Lower leg skin (tissue), 4 donors: ENCODE measurements around the gene DMAP1. TPM values are rescaled to one million over a fixed set of nuclear protein-coding genes. Genes with fewer than 3 reads are reported as not detected.

Experiments used
- DNase-seq, 2 donors: peaks; one replicate each; pipeline ENCODE4 v3.0.0-alpha.2; 2019; ENCODE audit warnings: low spot score in 2 of 2
- H3K4me3 ChIP-seq: fragments of 200-600 bp; sonication (generic); 2 replicates; pipeline ENCODE4 v1.5.1; 2017; ENCODE audit warnings: mild to moderate bottlenecking, low read depth; ENCODE audit not compliant: poor library complexity, severe bottlenecking
- CTCF ChIP-seq, 3 donors: fragments of 450-650 bp; IDR thresholded peaks; one replicate each; pipeline ENCODE4 v1.5.1; 2016; ENCODE audit warnings: antibody characterized with exemption in 3 of 3, mild to moderate bottlenecking in 3 of 3, moderate library complexity in 2 of 3
- POLR2A ChIP-seq, 2 donors: fragments of 450-650 bp; IDR thresholded peaks; one replicate each; pipeline ENCODE4 v1.6.1; 2016 to 2017; ENCODE audit warnings: antibody characterized with exemption in 2 of 2, mild to moderate bottlenecking in 1 of 2, moderate library complexity in 1 of 2
- WGBS, 2 donors: methylation state at CpG; one replicate each; pipeline ENCODE4 v1.1.5; 2018; 5-methylcytosine and 5-hydroxymethylcytosine counted together
- intact Hi-C: fragments of 100-400 bp; cut with DNase I; formaldehyde crosslinking; loops from one replicate; pipeline ENCODE4 v1.15.0; 2023; ENCODE audit warnings: low total_unique reads
- total RNA-seq, 4 donors: library from RNA; depleted of rRNA; stranded (reverse); fragments of >200 nt; gene quantifications; one replicate each; pipeline ENCODE4 v1.1.0, GENCODE V29; 2016

DMAP1 gene
- total RNA-seq, 4 donors from 2014 or later: 37.1 to 46.9 (median 39.8) TPM

GRCh38 chr1:44219301-44219626 is 6.0 kb downstream of the DMAP1 start:
- no peak for TF ChIP-seq POLR2A (IDR thresholded peaks at IDR 0.05)
- no peak for TF ChIP-seq CTCF (IDR thresholded peaks at IDR 0.05)
- peak in 1 of 2 donors; percentile 72 for DNase-seq
- intact Hi-C loops: loop anchor here (5.0 kb wide), 1 partner anchor 373 kb away; no protein-coding TSS in a partner anchor
- WGBS, 2 donors: 78 to 87% methylated on average over 6 of the region's 6 CpGs
- H3K4me3 ChIP-seq: no peak overlapping the region

DNA sequence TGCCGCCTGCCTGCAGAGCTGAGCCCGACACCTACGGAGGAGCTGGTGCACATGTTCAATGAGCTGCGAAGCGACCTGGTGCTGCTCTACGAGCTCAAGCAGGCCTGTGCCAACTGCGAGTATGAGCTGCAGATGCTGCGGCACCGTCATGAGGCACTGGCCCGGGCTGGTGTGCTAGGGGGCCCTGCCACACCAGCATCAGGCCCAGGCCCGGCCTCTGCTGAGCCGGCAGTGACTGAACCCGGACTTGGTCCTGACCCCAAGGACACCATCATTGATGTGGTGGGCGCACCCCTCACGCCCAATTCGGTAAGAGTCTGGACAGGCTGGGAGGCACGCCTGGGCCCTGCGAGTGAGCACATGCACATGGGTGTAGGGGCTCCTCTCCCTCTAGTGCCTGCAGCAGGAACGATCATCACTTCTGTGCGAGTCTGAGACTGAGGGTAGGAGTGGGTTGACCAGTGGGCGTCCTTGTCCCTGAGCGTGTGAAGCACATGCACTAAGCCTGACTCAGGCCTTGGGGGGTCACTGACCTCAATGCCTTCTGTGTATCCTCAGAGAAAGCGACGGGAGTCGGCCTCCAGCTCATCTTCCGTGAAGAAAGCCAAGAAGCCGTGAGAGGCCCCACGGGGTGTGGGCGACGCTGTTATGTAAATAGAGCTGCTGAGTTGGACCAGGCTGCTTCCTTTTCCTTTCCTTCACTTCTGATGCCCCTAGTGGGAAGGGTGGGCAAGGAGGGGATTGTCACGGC is 6.9 kb downstream of the DMAP1 start:
- intact Hi-C loops: loop anchor here (10.0 kb wide), 1 partner anchor 95 kb away; no protein-coding TSS in a partner anchor
- peak in 1 of 2 donors; percentile 78 for DNase-seq
- WGBS, 2 donors: 60 to 68% methylated on average over 21 to 25 of the region's 31 CpGs
- no peak overlapping the region for H3K4me3 ChIP-seq
- no peak for TF ChIP-seq CTCF (IDR thresholded peaks at IDR 0.05)
- no peak for TF ChIP-seq POLR2A (IDR thresholded peaks at IDR 0.05)

DNA sequence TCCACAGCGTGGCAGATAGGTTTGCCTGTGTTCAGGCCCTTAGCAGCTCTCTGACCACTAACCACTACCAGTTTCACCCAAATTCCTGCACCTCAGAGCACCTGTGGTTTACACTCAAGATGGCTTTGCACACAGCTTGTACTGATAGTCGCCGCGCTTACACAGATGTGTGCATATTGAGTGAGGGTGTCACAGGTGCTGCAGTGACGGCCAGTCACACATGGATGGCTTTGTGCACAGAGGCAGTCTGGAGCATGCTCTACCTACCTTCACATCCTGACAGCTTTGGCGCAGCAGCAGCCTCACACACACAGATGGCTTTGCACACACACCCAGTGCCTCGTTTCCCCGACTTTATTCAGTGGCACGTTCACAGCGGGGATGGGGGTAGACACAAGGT is 7.5 kb downstream of the DMAP1 start:
- H3K4me3 ChIP-seq: no peak overlapping the region
- TF ChIP-seq POLR2A (IDR thresholded peaks at IDR 0.05) (no peak), CTCF (IDR thresholded peaks at IDR 0.05) (no peak)
- 86 to 87% methylated on average over 9 of the region's 10 CpGs for WGBS, 2 donors
- DNase-seq: peak in 1 of 2 donors; percentile 80
- intact Hi-C loops: loop anchor here (10.0 kb wide), 1 partner anchor 94 kb away; no protein-coding TSS in a partner anchor

GRCh38 chr1:44221769-44222168 is 8.5 kb downstream of the DMAP1 start:
- peak in 1 of 2 donors; percentile 86 for DNase-seq
- intact Hi-C loops: loop anchor here (10.0 kb wide), 1 partner anchor 93 kb away; no protein-coding TSS in a partner anchor
- H3K4me3 ChIP-seq: no peak overlapping the region
- TF ChIP-seq POLR2A (IDR thresholded peaks at IDR 0.05) (no peak), CTCF (IDR thresholded peaks at IDR 0.05) (no peak)
- WGBS, 2 donors: 90 to 91% methylated on average over 23 of the region's 23 CpGs

DNA sequence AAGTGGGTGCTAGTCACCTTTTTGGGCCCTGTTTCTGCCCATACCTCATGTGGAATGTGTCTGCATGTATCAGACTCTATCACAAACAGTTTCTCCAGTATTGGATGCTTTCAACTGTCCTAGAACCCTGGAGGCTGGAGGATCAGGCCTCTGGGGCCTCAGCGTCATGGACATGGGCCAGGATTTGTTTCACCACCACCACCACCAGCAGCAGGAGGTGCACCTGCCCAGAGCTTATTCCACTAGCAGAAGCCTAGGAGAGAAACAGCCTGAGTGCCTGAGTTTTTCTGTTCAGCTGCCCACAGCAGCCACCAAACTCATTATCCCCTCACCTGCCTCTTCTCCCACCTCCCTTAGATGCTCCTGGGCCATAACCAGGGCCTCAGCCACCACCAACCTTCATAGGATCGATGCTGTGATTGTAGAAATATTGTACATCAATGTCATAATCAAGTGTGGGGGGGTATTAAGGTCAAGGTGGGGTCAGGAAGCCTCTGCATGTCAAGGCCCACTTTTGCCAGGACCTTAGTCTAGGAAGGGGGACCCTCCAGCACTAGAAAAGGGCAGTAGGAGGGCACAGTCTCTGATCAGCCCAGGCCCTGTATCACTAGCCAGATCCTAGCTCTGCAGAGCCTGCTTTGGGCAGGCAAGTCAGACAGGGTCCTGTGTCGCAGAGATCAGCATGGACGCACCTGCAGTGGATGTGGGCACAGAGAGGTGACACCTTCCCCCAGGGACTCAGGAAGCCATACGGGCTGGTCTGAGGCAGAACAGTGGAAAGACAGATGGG is 9.3 kb downstream of the DMAP1 start:
- no peak for TF ChIP-seq POLR2A (IDR thresholded peaks at IDR 0.05)
- TF ChIP-seq CTCF (IDR thresholded peaks at IDR 0.05): no peak
- DNase-seq: peak in 1 of 2 donors; percentile 71
- H3K4me3 ChIP-seq: no peak overlapping the region
- intact Hi-C loops: loop anchor here (10.0 kb wide), 1 partner anchor 92 kb away; no protein-coding TSS in a partner anchor
- 60 to 79% methylated on average over 3 to 5 of the region's 5 CpGs for WGBS, 2 donors
